Suprapubic skin (tissue), 4 donors: ENCODE data around the gene SLC17A8. TPM values are rescaled to one million over a fixed set of nuclear protein-coding genes. Genes with fewer than 3 reads are reported as not detected.
"Not testable (repeated sequence)": the region's sequence is repeated elsewhere in the genome, so short reads cannot be mapped to it uniquely, and the experiment has no call there.

Experiments
- DNase-seq, 2 donors: peaks; one replicate each; pipeline ENCODE4 v3.0.0-alpha.2; 2019; ENCODE audit warnings: low spot score in 2 of 2
- H3K27ac ChIP-seq: fragments of 200-600 bp; sonication (generic); one replicate; pipeline ENCODE4 v1.5.1; 2019
- H3K27me3 ChIP-seq: fragments of 200-600 bp; sonication (generic); one replicate; pipeline ENCODE4 v1.5.1; 2019
- H3K36me3 ChIP-seq: fragments of 200-600 bp; sonication (generic); one replicate; pipeline ENCODE4 v1.5.1; 2019
- H3K4me1 ChIP-seq: fragments of 200-600 bp; sonication (generic); one replicate; pipeline ENCODE4 v1.5.1; 2019
- H3K4me3 ChIP-seq: fragments of 200-600 bp; sonication (generic); one replicate; pipeline ENCODE4 v1.5.1; 2019; ENCODE audit warnings: mild to moderate bottlenecking
- H3K9me3 ChIP-seq: fragments of 200-600 bp; sonication (generic); one replicate; pipeline ENCODE4 v1.5.1; 2019
- EP300 ChIP-seq: sonication (generic); formaldehyde crosslinking; IDR thresholded peaks from one replicate; pipeline ENCODE4 v1.6.1; 2017; ENCODE audit warnings: antibody characterized with exemption
- POLR2A ChIP-seq, 2 donors: fragments of 450-650 bp; IDR thresholded peaks; one replicate each; pipeline ENCODE4 v1.6.1; 2017; ENCODE audit warnings: antibody characterized with exemption in 2 of 2, mild to moderate bottlenecking in 2 of 2, moderate library complexity in 2 of 2
- POLR2AphosphoS5 ChIP-seq, 3 donors: sonication (generic); formaldehyde crosslinking; IDR thresholded peaks; one replicate each; pipeline ENCODE4 v1.6.1; 2017; ENCODE audit warnings: antibody characterized with exemption in 3 of 3
- WGBS: methylation state at CpG from one replicate; pipeline ENCODE4 v1.1.5; 2018; 5-methylcytosine and 5-hydroxymethylcytosine counted together
- total RNA-seq, 4 donors: library from RNA; depleted of rRNA; stranded (reverse); fragments of >200 nt; gene quantifications; one replicate each; pipeline ENCODE4 v1.1.0, GENCODE V29; 2016
- TF ChIP-seq, protein P1 (sequence below), 2 donors: fragments of 200-600 bp in 1 of 2; fragments of 450-650 bp in 1 of 2; sonication (generic) in 1 of 2; IDR thresholded peaks; one replicate each; pipeline ENCODE4 v1.5.1; 2016 to 2019; ENCODE audit warnings: antibody characterized with exemption in 2 of 2, mild to moderate bottlenecking in 1 of 2, moderate library complexity in 1 of 2

SLC17A8 gene
- total RNA-seq, 4 donors from 2014 or later: 0.81 TPM; not detected in 3

- 62% methylated on average over 10 of the region's 10 CpGs for WGBS
- Histone ChIP-seq H3K27me3 (no peaks in the 10 kb centered on the region), H3K4me1 (no peaks in the 10 kb centered on the region), H3K27ac (no peak overlapping the region), H3K9me3 (no peaks in the 10 kb centered on the region), H3K36me3 (no peaks in the 10 kb centered on the region), H3K4me3 (no peak overlapping the region)
- no peak for DNase-seq
- TF ChIP-seq POLR2A (IDR thresholded peaks at IDR 0.05): no peak
- TF ChIP-seq, protein P1, sequence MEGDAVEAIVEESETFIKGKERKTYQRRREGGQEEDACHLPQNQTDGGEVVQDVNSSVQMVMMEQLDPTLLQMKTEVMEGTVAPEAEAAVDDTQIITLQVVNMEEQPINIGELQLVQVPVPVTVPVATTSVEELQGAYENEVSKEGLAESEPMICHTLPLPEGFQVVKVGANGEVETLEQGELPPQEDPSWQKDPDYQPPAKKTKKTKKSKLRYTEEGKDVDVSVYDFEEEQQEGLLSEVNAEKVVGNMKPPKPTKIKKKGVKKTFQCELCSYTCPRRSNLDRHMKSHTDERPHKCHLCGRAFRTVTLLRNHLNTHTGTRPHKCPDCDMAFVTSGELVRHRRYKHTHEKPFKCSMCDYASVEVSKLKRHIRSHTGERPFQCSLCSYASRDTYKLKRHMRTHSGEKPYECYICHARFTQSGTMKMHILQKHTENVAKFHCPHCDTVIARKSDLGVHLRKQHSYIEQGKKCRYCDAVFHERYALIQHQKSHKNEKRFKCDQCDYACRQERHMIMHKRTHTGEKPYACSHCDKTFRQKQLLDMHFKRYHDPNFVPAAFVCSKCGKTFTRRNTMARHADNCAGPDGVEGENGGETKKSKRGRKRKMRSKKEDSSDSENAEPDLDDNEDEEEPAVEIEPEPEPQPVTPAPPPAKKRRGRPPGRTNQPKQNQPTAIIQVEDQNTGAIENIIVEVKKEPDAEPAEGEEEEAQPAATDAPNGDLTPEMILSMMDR (IDR thresholded peaks at IDR 0.05): no peak
- no peak for TF ChIP-seq POLR2AphosphoS5 (IDR thresholded peaks at IDR 0.05)
- no peak for TF ChIP-seq EP300
These were observed 48.0 kb downstream of the SLC17A8 start for GRCh38 chr12:100404769-100405407.

- Histone ChIP-seq H3K9me3 (no peaks in the 10 kb centered on the region), H3K4me3 (no peak overlapping the region), H3K36me3 (no peaks in the 10 kb centered on the region), H3K4me1 (no peaks in the 10 kb centered on the region), H3K27me3 (no peaks in the 10 kb centered on the region), H3K27ac (no peak overlapping the region)
- no peak for DNase-seq
- WGBS: 78% methylated on average over 6 of the region's 6 CpGs
- TF ChIP-seq, protein P1 (IDR thresholded peaks at IDR 0.05): no peak
- TF ChIP-seq POLR2A (IDR thresholded peaks at IDR 0.05): no peak
- TF ChIP-seq EP300: no peak
- no peak for TF ChIP-seq POLR2AphosphoS5 (IDR thresholded peaks at IDR 0.05)
These were observed 56.1 kb downstream of the SLC17A8 start for GRCh38 chr12:100413001-100413400.

- Histone ChIP-seq H3K4me3 (no peak overlapping the region), H3K4me1 (no peaks in the 10 kb centered on the region), H3K36me3 (no peaks in the 10 kb centered on the region), H3K9me3 (no peaks in the 10 kb centered on the region), H3K27ac (no peak overlapping the region), H3K27me3 (no peaks in the 10 kb centered on the region)
- DNase-seq: no peak
- WGBS: 70% methylated on average over 4 of the region's 4 CpGs
- no peak for TF ChIP-seq EP300
- TF ChIP-seq, protein P1 (IDR thresholded peaks at IDR 0.05): no peak
- no peak for TF ChIP-seq POLR2AphosphoS5 (IDR thresholded peaks at IDR 0.05)
- no peak for TF ChIP-seq POLR2A (IDR thresholded peaks at IDR 0.05)
These were observed 57.9 kb downstream of the SLC17A8 start for GRCh38 chr12:100414739-100415138.

GRCh38 chr12:100422646-100423045 is 65.8 kb downstream of the SLC17A8 start:
- TF ChIP-seq POLR2AphosphoS5 (IDR thresholded peaks at IDR 0.05): no peak
- TF ChIP-seq EP300: no peak
- no peak for TF ChIP-seq POLR2A (IDR thresholded peaks at IDR 0.05)
- TF ChIP-seq, protein P1 (IDR thresholded peaks at IDR 0.05): no peak

GRCh38 chr12:100426145-100426544 is 69.3 kb downstream of the SLC17A8 start:
- no peak for TF ChIP-seq EP300
- TF ChIP-seq POLR2A (IDR thresholded peaks at IDR 0.05): no peak
- no peak for TF ChIP-seq POLR2AphosphoS5 (IDR thresholded peaks at IDR 0.05)
- Histone ChIP-seq H3K9me3 (no peaks in the 10 kb centered on the region), H3K4me3 (no peak overlapping the region), H3K27me3 (no peaks in the 10 kb centered on the region), H3K27ac (no peak overlapping the region), H3K4me1 (no peaks in the 10 kb centered on the region), H3K36me3 (no peaks in the 10 kb centered on the region)
- DNase-seq: no peak
- WGBS: 9% methylated on average over 1 of the region's 1 CpG

More at GRCh38 chr12:100422646-100423045, 65.8 kb downstream of the SLC17A8 start:
- no peak for DNase-seq
- Histone ChIP-seq H3K4me1 (no peaks in the 10 kb centered on the region), H3K27me3 (no peaks in the 10 kb centered on the region), H3K4me3 (no peak overlapping the region), H3K36me3 (no peaks in the 10 kb centered on the region), H3K27ac (no peak overlapping the region), H3K9me3 (no peaks in the 10 kb centered on the region)

- H3K27me3 ChIP-seq: no peaks in the 10 kb centered on the region
- H3K9me3 ChIP-seq: no peaks in the 10 kb centered on the region
- 45% methylated on average over 3 of the region's 3 CpGs for WGBS
- TF ChIP-seq, protein P1 (IDR thresholded peaks at IDR 0.05): no peak
- TF ChIP-seq POLR2A (IDR thresholded peaks at IDR 0.05): no peak
- no peak for TF ChIP-seq POLR2AphosphoS5 (IDR thresholded peaks at IDR 0.05)
- TF ChIP-seq EP300: no peak
- no peak overlapping the region for H3K4me3 ChIP-seq
- no peaks in the 10 kb centered on the region for H3K36me3 ChIP-seq
- H3K4me1 ChIP-seq: no peaks in the 10 kb centered on the region
- no peak for DNase-seq
- no peak overlapping the region for H3K27ac ChIP-seq
These were observed 70.2 kb downstream of the SLC17A8 start for GRCh38 chr12:100427078-100427477.

DNA sequence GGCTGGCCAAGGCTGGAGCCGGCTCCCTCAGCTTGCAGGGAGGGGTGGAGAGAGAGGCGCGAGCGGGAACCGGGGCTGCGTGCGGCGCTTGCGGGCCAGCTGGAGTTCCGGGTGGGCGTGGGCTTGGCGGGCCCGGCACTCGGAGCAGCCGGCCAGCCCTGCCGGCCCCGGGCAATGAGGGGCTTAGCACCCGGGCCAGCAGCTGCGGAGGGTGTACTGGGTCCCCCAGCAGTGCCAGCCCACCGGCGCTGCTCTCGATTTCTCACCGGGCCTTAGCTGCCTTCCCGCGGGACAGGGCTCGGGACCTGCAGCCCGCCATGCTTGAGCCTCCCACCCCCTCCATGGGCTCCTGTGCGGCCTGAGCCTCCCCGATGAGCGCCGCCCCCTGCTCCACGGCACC is 73.4 kb downstream of the SLC17A8 start:
- not testable (repeated sequence) for H3K4me3 ChIP-seq, DNase-seq, H3K27me3 ChIP-seq, H3K9me3 ChIP-seq, H3K27ac ChIP-seq, H3K36me3 ChIP-seq, H3K4me1 ChIP-seq
- WGBS: 100% methylated on average over 10 of the region's 32 CpGs
